OCI-LY3 (cell line): ENCODE measurements around the gene KIF25.

Source experiments
- CTCF ChIP-seq: fragments of 200-600, 300-600 bp; sonication (generic); IDR thresholded peaks from 2 replicates; pipeline ENCODE4 v1.5.1; 2014; ENCODE audit warnings: antibody characterized with exemption, low read length, low read depth
- EZH2phosphoT487 ChIP-seq: fragments of 200-600 bp; shearing (Covaris generic); IDR thresholded peaks from 2 replicates; pipeline ENCODE4 v1.6.1; 2018; ENCODE audit warnings: antibody characterized with exemption, mixed run types, low read depth

GRCh38 chr6:168050881-168051586 is 53.6 kb downstream of the KIF25 start:
- TF ChIP-seq CTCF (no peak), EZH2phosphoT487 (no peak)
